OCI-LY1 (cell line): ENCODE measurements around the gene TRPC1.

Experiments
- EZH2 ChIP-seq: fragments of 200-600 bp; sonication (generic), shearing (Covaris generic); IDR thresholded peaks from 2 replicates; pipeline ENCODE4 v1.8.0; 2017; ENCODE audit warnings: borderline replicate concordance, mixed run types, mild to moderate bottlenecking, antibody characterized with exemption, low read length, moderate library complexity, mixed read lengths
- TF ChIP-seq, protein P1 (sequence below): fragments of 200-600 bp; sonication (generic), shearing (Covaris generic); IDR thresholded peaks from 2 replicates; pipeline ENCODE4 v1.5.1; 2017; ENCODE audit warnings: mild to moderate bottlenecking, antibody characterized with exemption, low read length, moderate library complexity, mixed read lengths

DNA sequence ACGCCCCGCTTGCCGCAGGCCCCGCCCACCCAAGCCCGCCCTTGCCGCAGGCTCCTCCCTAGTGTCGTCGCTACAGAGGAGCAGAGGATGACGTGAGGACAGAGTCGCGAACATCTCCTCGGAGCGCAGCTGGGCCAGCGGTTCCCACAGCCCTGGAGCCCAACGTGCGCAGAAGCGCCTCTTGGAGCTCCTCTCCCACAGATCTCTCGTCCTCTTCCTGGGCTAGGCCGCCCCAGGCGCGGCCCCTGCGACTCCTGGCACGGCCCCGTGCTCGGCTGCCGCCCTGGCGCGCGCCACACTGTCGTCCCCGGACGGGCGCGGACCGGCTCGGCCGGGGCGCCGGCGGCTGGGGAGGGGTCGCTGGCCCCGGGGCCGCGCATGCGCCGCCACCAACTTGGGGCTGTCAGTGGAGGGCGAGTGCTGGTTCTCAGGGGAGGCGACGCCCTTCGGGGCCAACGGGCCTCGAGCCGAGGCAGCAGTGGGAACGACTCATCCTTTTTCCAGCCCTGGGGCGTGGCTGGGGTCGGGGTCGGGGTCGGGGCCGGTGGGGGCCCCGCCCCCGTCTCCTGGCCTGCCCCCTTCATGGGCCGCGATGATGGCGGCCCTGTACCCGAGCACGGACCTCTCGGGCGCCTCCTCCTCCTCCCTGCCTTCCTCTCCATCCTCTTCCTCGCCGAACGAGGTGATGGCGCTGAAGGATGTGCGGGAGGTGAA, at the start of gene TRPC1:
- TF ChIP-seq, protein P1, sequence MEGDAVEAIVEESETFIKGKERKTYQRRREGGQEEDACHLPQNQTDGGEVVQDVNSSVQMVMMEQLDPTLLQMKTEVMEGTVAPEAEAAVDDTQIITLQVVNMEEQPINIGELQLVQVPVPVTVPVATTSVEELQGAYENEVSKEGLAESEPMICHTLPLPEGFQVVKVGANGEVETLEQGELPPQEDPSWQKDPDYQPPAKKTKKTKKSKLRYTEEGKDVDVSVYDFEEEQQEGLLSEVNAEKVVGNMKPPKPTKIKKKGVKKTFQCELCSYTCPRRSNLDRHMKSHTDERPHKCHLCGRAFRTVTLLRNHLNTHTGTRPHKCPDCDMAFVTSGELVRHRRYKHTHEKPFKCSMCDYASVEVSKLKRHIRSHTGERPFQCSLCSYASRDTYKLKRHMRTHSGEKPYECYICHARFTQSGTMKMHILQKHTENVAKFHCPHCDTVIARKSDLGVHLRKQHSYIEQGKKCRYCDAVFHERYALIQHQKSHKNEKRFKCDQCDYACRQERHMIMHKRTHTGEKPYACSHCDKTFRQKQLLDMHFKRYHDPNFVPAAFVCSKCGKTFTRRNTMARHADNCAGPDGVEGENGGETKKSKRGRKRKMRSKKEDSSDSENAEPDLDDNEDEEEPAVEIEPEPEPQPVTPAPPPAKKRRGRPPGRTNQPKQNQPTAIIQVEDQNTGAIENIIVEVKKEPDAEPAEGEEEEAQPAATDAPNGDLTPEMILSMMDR = no peak
- no peak for TF ChIP-seq EZH2
